ENCODE data around the gene ZNF263.

DNA sequence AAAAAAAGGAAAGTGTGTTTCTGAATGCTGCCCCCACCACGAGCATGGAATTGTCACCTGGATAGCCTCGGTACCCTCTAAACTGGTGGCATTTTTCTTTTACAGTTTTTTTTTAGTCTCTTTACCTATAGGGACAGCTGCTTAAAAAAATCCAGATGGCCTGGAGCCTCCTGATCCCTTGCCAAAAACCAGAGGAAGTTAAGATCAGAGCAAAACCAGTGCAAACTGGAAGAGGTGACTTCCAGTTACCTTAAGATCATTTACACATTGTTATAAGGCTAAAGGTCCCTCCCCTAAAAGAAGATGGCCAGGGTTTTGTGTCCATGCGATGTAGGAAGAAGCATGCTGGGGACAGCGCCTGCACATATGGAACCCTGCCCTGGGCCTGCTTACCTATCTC lies 30.3 kb upstream of the ZNF263 start:
- TF ChIP-seq, protein P1, sequence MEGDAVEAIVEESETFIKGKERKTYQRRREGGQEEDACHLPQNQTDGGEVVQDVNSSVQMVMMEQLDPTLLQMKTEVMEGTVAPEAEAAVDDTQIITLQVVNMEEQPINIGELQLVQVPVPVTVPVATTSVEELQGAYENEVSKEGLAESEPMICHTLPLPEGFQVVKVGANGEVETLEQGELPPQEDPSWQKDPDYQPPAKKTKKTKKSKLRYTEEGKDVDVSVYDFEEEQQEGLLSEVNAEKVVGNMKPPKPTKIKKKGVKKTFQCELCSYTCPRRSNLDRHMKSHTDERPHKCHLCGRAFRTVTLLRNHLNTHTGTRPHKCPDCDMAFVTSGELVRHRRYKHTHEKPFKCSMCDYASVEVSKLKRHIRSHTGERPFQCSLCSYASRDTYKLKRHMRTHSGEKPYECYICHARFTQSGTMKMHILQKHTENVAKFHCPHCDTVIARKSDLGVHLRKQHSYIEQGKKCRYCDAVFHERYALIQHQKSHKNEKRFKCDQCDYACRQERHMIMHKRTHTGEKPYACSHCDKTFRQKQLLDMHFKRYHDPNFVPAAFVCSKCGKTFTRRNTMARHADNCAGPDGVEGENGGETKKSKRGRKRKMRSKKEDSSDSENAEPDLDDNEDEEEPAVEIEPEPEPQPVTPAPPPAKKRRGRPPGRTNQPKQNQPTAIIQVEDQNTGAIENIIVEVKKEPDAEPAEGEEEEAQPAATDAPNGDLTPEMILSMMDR (IDR thresholded peaks at IDR 0.05), result no peak
- no peak for TF ChIP-seq POLR2A (IDR thresholded peaks at IDR 0.05)

Data from suprapubic skin (tissue), 3 donors.